Body of pancreas (tissue), 4 donors: ENCODE results near the gene GALNT9. TPM values are rescaled to one million over a fixed set of nuclear protein-coding genes. Genes with fewer than 3 reads are reported as not detected.

Experiments
- ATAC-seq: fragments of 150-250 bp; one replicate; pipeline ENCODE4 v1.9.1; 2016
- DNase-seq, 4 donors: peaks; one replicate each; pipeline ENCODE4 v3.0.0-alpha.2; 2019
- H3K27ac ChIP-seq, 4 donors: fragments of 200-600 bp; sonication (generic); 1 replicate in 3 of 4; 2 replicates in 1 of 4; pipeline versions ENCODE4 v1.5.1 to v1.6.1; 2016 to 2019; ENCODE audit warnings: mild to moderate bottlenecking in 1 of 4, mixed read lengths in 1 of 4, moderate library complexity in 1 of 4
- H3K27me3 ChIP-seq, 2 donors: fragments of 200-600 bp; sonication (generic); one replicate each; pipeline ENCODE4 v1.6.0; 2016; ENCODE audit warnings: mild to moderate bottlenecking in 1 of 2
- H3K36me3 ChIP-seq, 2 donors: fragments of 200-600 bp; sonication (generic); replicated peaks in 1 of 2; 2 replicates each; pipeline ENCODE4 v1.5.1; 2016; ENCODE audit warnings: low read depth in 2 of 2; ENCODE audit not compliant: insufficient read depth in 1 of 2
- H3K4me1 ChIP-seq: fragments of 200-600 bp; sonication (generic); one replicate; pipeline ENCODE4 v1.6.0; 2016
- H3K4me3 ChIP-seq, 2 donors: fragments of 200-600 bp; sonication (generic); 1 replicate in 1 of 2; 2 replicates in 1 of 2; pipeline ENCODE4 v1.5.1; 2016 to 2019
- H3K9me3 ChIP-seq, 3 donors: fragments of 200-600 bp; sonication (generic); 1 replicate in 2 of 3; 2 replicates in 1 of 3; pipeline ENCODE4 v1.5.1; 2016
- CTCF ChIP-seq, 7 experiments: fragments of 450-650 bp in 4 of 7; fragments of 200-600 bp in 3 of 7; sonication (generic) in 3 of 7; IDR thresholded peaks; one replicate each; pipeline ENCODE4 v1.5.1; 2016 to 2019; ENCODE audit warnings: antibody characterized with exemption in 7 of 7
- POLR2A ChIP-seq, 3 donors: fragments of 450-650 bp; IDR thresholded peaks; one replicate each; pipeline ENCODE4 v1.6.1; 2016; ENCODE audit warnings: antibody characterized with exemption in 3 of 3, mild to moderate bottlenecking in 2 of 3
- WGBS, 2 donors: methylation state at CpG; one replicate each; pipeline ENCODE4 v1.1.5; 2017; 5-methylcytosine and 5-hydroxymethylcytosine counted together
- intact Hi-C: fragments of 100-400 bp; cut with DNase I; formaldehyde crosslinking; loops from one replicate; pipeline ENCODE4 v1.15.1; 2023
- total RNA-seq, 2 donors: library from RNA; depleted of rRNA; stranded (reverse); fragments of >200 nt; gene quantifications; one replicate each; pipeline ENCODE4 v1.1.0, GENCODE V29; 2016

GALNT9 gene
- total RNA-seq, 2 donors from 2014 or later = not detected

DNA sequence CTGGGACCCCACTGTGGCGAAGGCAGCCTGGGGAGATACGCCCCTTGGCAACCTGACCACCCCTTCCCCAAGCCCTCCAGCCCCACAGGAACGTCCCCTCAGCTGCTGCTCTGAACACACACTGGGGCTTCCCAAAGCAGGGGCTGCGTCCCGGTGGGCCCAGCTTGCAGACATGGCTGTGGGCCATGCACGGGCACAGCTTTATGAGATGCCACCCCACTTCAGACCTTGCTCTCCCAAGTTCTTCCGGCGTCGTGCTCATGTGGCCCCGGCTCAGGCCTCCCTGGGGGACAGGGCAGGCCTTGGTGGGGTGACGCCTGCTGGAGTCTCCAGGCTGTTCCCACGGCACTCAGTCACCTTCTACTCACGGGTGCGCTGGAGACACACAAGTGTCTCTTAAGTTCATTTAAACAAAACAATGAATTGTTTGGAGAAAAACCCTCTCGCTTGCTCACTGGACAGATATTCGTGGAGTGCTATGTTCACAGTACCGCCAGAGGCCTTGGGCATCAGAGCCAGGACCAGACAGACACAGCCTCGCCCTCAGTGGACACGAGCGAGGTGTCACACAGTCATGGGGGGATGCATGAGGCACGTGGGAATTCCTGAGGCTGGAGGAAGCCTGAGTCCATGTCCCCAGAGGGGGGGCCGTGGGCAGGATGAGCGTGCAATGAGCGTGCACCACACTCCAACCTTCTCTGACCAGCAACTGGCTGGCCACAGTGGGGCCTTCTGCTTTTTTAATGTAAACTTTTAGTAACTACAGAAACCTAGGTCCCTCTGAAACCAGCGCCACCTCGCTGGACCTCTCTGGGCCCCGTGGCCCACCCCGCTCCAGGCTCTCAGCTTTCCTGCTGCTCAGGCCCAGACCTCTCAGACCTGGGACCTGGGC, 4.3 kb downstream of the GALNT9 start:
- no peak overlapping the region for H3K27ac ChIP-seq
- H3K4me1 ChIP-seq = no peaks in the 10 kb centered on the region
- no peak for DNase-seq
- no peak for TF ChIP-seq POLR2A (IDR thresholded peaks at IDR 0.05)
- TF ChIP-seq CTCF (IDR thresholded peaks at IDR 0.05) = no peak
- no peak overlapping the region for H3K4me3 ChIP-seq
- no peaks in the 10 kb centered on the region for H3K36me3 ChIP-seq
- peaks cover 0 to 12% of the 10 kb centered on the region in 2 donors for H3K27me3 ChIP-seq
- ATAC-seq = no peak
- 73 to 83% methylated on average over 19 to 22 of the region's 28 CpGs for WGBS, 2 donors
- intact Hi-C loops = no loop called here
- no peaks in the 10 kb centered on the region for H3K9me3 ChIP-seq

- H3K4me3 ChIP-seq = no peak overlapping the region
- TF ChIP-seq CTCF (IDR thresholded peaks at IDR 0.05) (no peak), POLR2A (IDR thresholded peaks at IDR 0.05) (no peak)
- peaks cover 0 to 8% of the 10 kb centered on the region in 2 donors for H3K27me3 ChIP-seq
- no peaks in the 10 kb centered on the region for H3K36me3 ChIP-seq
- DNase-seq = no peak
- no peak overlapping the region for H3K27ac ChIP-seq
- ATAC-seq = no peak
- WGBS, 2 donors = 80 to 86% methylated on average over 17 to 25 of the region's 42 CpGs
- intact Hi-C loops = no loop called here
- H3K9me3 ChIP-seq = no peaks in the 10 kb centered on the region
- H3K4me1 ChIP-seq = no peaks in the 10 kb centered on the region
Measured at GRCh38 chr12:132324173-132324572, 5.2 kb downstream of the GALNT9 start.

- H3K4me3 ChIP-seq = no peak overlapping the region
- peaks cover 0 to 1% of the 10 kb centered on the region in 2 donors for H3K27me3 ChIP-seq
- intact Hi-C loops = no loop called here
- TF ChIP-seq POLR2A (IDR thresholded peaks at IDR 0.05) = no peak
- no peak for TF ChIP-seq CTCF (IDR thresholded peaks at IDR 0.05)
- WGBS, 2 donors = 38 to 48% methylated on average over 38 to 44 of the region's 44 CpGs
- DNase-seq = no peak
- no peaks in the 10 kb centered on the region for H3K36me3 ChIP-seq
- no peaks in the 10 kb centered on the region for H3K9me3 ChIP-seq
- H3K4me1 ChIP-seq = no peaks in the 10 kb centered on the region
- H3K27ac ChIP-seq = no peak overlapping the region
- ATAC-seq = no peak
Measured at GRCh38 chr12:132323171-132324010, 6.0 kb downstream of the GALNT9 start.

- intact Hi-C loops = no loop called here
- no peak overlapping the region for H3K4me3 ChIP-seq
- H3K36me3 ChIP-seq = no peaks in the 10 kb centered on the region
- H3K4me1 ChIP-seq = no peaks in the 10 kb centered on the region
- TF ChIP-seq POLR2A (IDR thresholded peaks at IDR 0.05) (no peak), CTCF (IDR thresholded peaks at IDR 0.05) (no peak)
- ATAC-seq (no peak), DNase-seq (no peak)
- H3K27me3 ChIP-seq = no peaks in the 10 kb centered on the region
- 41 to 48% methylated on average over 15 to 42 of the region's 43 CpGs for WGBS, 2 donors
- no peaks in the 10 kb centered on the region for H3K9me3 ChIP-seq
- H3K27ac ChIP-seq = no peak overlapping the region
Measured at GRCh38 chr12:132322206-132323132, 6.9 kb downstream of the GALNT9 start.
